Neural progenitor cell (in vitro differentiated cells): ENCODE measurements around the gene CFAP54.

Experiments used
- CTCF ChIP-seq: fragments of 200-600 bp; sonication (generic); IDR thresholded peaks from 2 replicates; pipeline ENCODE4 v1.5.1; 2017; ENCODE audit warnings: antibody characterized with exemption, mild to moderate bottlenecking
- EZH2 ChIP-seq: fragments of 200-600 bp; sonication (generic); IDR thresholded peaks from 2 replicates; pipeline ENCODE4 v1.6.1; 2017; ENCODE audit warnings: antibody characterized with exemption, mild to moderate bottlenecking, moderate library complexity
- EZH2phosphoT487 ChIP-seq: fragments of 200-600 bp; sonication (generic); IDR thresholded peaks from 2 replicates; pipeline ENCODE4 v1.6.1; 2017; ENCODE audit warnings: antibody characterized with exemption

GRCh38 chr12:96824074-96824837 lies 334.9 kb downstream of the CFAP54 start:
- no peak for TF ChIP-seq CTCF
- TF ChIP-seq EZH2phosphoT487 = no peak
- TF ChIP-seq EZH2 = no peak
